A549 (cell line): Measurements from ENCODE around the gene CFAP43. TPM values are rescaled to one million over a fixed set of nuclear protein-coding genes. Genes with fewer than 3 reads are reported as not detected.

Experiments used
- ATAC-seq, 2 experiments: fragments of 200-7000 bp in 1 of 2; fragments of >200 bp in 1 of 2; cut with Nextera tagmentation in 1 of 2; cut with Tn5 transposase in 1 of 2; 3 replicates each; pipeline versions ENCODE4 v1.8.0 to v1.9.1; 2018 to 2020; ENCODE audit warnings: mild to moderate bottlenecking in 1 of 2, moderate library complexity in 1 of 2
- CTCF ChIA-PET: fragments of 300-600 bp; sonication (Branson Sonifier 250); formaldehyde crosslinking; extraction: SDS; loops from one replicate; lab custom pipeline; 2021; ENCODE audit warnings: antibody characterized with exemption, inconsistent platforms; lab: Yijun Ruan, JAX
- POLR2A ChIA-PET: fragments of 350-600 bp; formaldehyde crosslinking; extraction: SDS; loops from one replicate; lab custom pipeline; 2021; ENCODE audit warnings: antibody characterized with exemption, inconsistent platforms; lab: Yijun Ruan, JAX
- DNase-seq, 2 experiments: peaks; one replicate each; pipeline versions ENCODE4 v3.0.0 to v3.0.0-alpha.2; 2011 to 2016; ENCODE audit warnings: low read depth in 1 of 2, low spot score in 1 of 2
- FAIRE-seq: peaks from 2 replicates; lab custom pipeline; 2011; peaks lifted over from hg19 to GRCh38; lab: Jason Lieb, UNC
- H3K27ac ChIP-seq, 2 experiments: fragments of >200 bp; sonication (Bioruptor Twin); formaldehyde crosslinking; 3 replicates each; pipeline ENCODE4 v1.5.1; 2016 to 2017
- H3K4me1 ChIP-seq: fragments of >200 bp; sonication (Bioruptor Twin); formaldehyde crosslinking; 3 replicates; pipeline ENCODE4 v1.6.1; 2016
- H3K4me2 ChIP-seq: fragments of >200 bp; sonication (Bioruptor Twin); formaldehyde crosslinking; 3 replicates; pipeline ENCODE4 v1.6.1; 2016
- H3K4me3 ChIP-seq: fragments of >200 bp; sonication (Bioruptor Twin); formaldehyde crosslinking; 3 replicates; pipeline ENCODE4 v1.5.1; 2016
- H3K9me3 ChIP-seq: fragments of >200 bp; sonication (Bioruptor Twin); formaldehyde crosslinking; 3 replicates; pipeline ENCODE4 v1.6.1; 2016
- BCL3 ChIP-seq: fragments of >200 bp; sonication (Bioruptor Twin); formaldehyde crosslinking; IDR thresholded peaks from 3 replicates; pipeline ENCODE4 v1.6.1; 2016
- CEBPB ChIP-seq, 2 experiments: fragments of >200 bp in 1 of 2; sonication (Bioruptor Twin) in 1 of 2; formaldehyde crosslinking in 1 of 2; IDR thresholded peaks; 2 replicates each; pipeline ENCODE4 v1.6.1; 2012 to 2016
- CHD2 ChIP-seq: fragments of 150-350 bp; IDR thresholded peaks from 2 replicates; pipeline ENCODE4 v1.6.1; 2014; ENCODE audit warnings: low read length; ENCODE audit not compliant: partially characterized antibody
- CHD4 ChIP-seq: fragments of 200-600 bp; sonication (generic); IDR thresholded peaks from 2 replicates; pipeline ENCODE4 v1.6.1; 2016; ENCODE audit warnings: antibody characterized with exemption, mild to moderate bottlenecking, borderline replicate concordance
- E2F6 ChIP-seq: IDR thresholded peaks from 2 replicates; pipeline ENCODE4 v1.6.1; 2012; ENCODE audit warnings: low read depth, borderline replicate concordance
- EP300 ChIP-seq, 2 experiments: fragments of >200 bp; sonication (Bioruptor Twin); formaldehyde crosslinking; IDR thresholded peaks; 2 replicates in 1 of 2; 3 replicates in 1 of 2; pipeline ENCODE4 v1.6.1; 2016 to 2017
- FOSB ChIP-seq: fragments of 250-450 bp; sonication (Bioruptor Pico); IDR thresholded peaks from 2 replicates; pipeline ENCODE4 v1.5.0; 2020; ENCODE audit warnings: mild to moderate bottlenecking, moderate library complexity
- FOSL2 ChIP-seq, 2 experiments: fragments of 450-650 bp in 1 of 2; fragments of >200 bp in 1 of 2; sonication (Bioruptor Twin) in 1 of 2; formaldehyde crosslinking; IDR thresholded peaks; 2 replicates each; pipeline versions ENCODE4 v1.5.0 to v1.6.1; 2016 to 2020; ENCODE audit warnings: mild to moderate bottlenecking in 1 of 2, moderate library complexity in 1 of 2
- GATA3 ChIP-seq: IDR thresholded peaks from 2 replicates; pipeline ENCODE4 v1.6.1; 2012; ENCODE audit warnings: borderline replicate concordance
- HES2 ChIP-seq: fragments of >200 bp; sonication (Bioruptor Twin); formaldehyde crosslinking; IDR thresholded peaks from 2 replicates; pipeline ENCODE4 v1.6.1; 2016
- HEYL ChIP-seq: fragments of 250-450 bp; sonication (Bioruptor Pico); IDR thresholded peaks from 2 replicates; pipeline ENCODE4 v1.8.0; 2021; ENCODE audit warnings: mild to moderate bottlenecking, moderate library complexity
- HOXB5 ChIP-seq: fragments of 250-450 bp; sonication (Bioruptor Pico); IDR thresholded peaks from 2 replicates; pipeline ENCODE4 v1.5.0; 2020; ENCODE audit warnings: mild to moderate bottlenecking, moderate library complexity
- JUN ChIP-seq, 2 experiments: fragments of >200 bp; sonication (Bioruptor Twin); formaldehyde crosslinking; IDR thresholded peaks; 2 replicates in 1 of 2; 3 replicates in 1 of 2; pipeline ENCODE4 v1.6.1; 2016 to 2017
- JUNB ChIP-seq: fragments of >200 bp; sonication (Bioruptor Twin); formaldehyde crosslinking; IDR thresholded peaks from 2 replicates; pipeline ENCODE4 v1.6.1; 2016
- KDM5A ChIP-seq: fragments of 200-600 bp; sonication (generic); IDR thresholded peaks from 2 replicates; pipeline ENCODE4 v1.6.1; 2016; ENCODE audit warnings: antibody characterized with exemption, mild to moderate bottlenecking
- MAFK ChIP-seq: fragments of 450-650 bp; IDR thresholded peaks from 2 replicates; pipeline ENCODE4 v1.6.1; 2014; ENCODE audit not compliant: partially characterized antibody
- MAX ChIP-seq: IDR thresholded peaks from 2 replicates; pipeline ENCODE4 v1.6.1; 2012
- NFE2L2 ChIP-seq: fragments of 150-350 bp; conservative IDR thresholded peaks from 2 replicates; pipeline ENCODE4 v1.6.1; 2014; ENCODE audit warnings: low read length
- RAD21 ChIP-seq, 2 experiments: fragments of >200 bp in 1 of 2; sonication (Bioruptor Twin) in 1 of 2; formaldehyde crosslinking in 1 of 2; IDR thresholded peaks in 1 of 2; conservative IDR thresholded peaks in 1 of 2; 2 replicates in 1 of 2; 3 replicates in 1 of 2; pipeline ENCODE4 v1.6.1; 2012 to 2018; ENCODE audit warnings: inconsistent platforms in 1 of 2
- RCOR1 ChIP-seq: fragments of 150-350 bp; IDR thresholded peaks from 2 replicates; pipeline ENCODE4 v1.6.1; 2014; ENCODE audit warnings: antibody characterized with exemption, low read length, low read depth
- REST ChIP-seq: fragments of 200-600 bp; sonication (generic); IDR thresholded peaks from 2 replicates; pipeline ENCODE4 v1.6.1; 2016; ENCODE audit warnings: antibody characterized with exemption, mild to moderate bottlenecking, moderate library complexity
- RNF2 ChIP-seq: fragments of 200-600 bp; sonication (generic); IDR thresholded peaks from 2 replicates; pipeline ENCODE4 v1.6.1; 2016; ENCODE audit warnings: low read depth, mild to moderate bottlenecking, antibody characterized with exemption, moderate library complexity, borderline replicate concordance
- SMC3 ChIP-seq: fragments of >200 bp; sonication (Bioruptor Twin); formaldehyde crosslinking; IDR thresholded peaks from 3 replicates; pipeline ENCODE4 v1.6.1; 2018; ENCODE audit warnings: inconsistent platforms
- TP53 ChIP-seq: fragments of 250-450 bp; sonication (Bioruptor Pico); IDR thresholded peaks from 2 replicates; pipeline ENCODE4 v1.5.0; 2021; ENCODE audit warnings: mild to moderate bottlenecking, moderate library complexity
- WGBS: methylation state at CpG from one replicate; pipeline ENCODE4 v1.1.6; 2017; ENCODE audit errors: missing lambda C conversion rate; 5-methylcytosine and 5-hydroxymethylcytosine counted together
- polyA plus RNA-seq, 4 experiments: library from polyadenylated mRNA; depleted of rRNA in 3 of 4; stranded (reverse); fragments of >200 nt; fragmentation: RNase III in 1 of 4; extraction: RNeasy Plus Mini Kit Qiagen cat#74134 plus additional on column Dnase treatment in 1 of 4; gene quantifications; 2 replicates in 3 of 4; 3 replicates in 1 of 4; pipeline ENCODE4 v1.2.3, GENCODE V29; 2011 to 2017

Gene CFAP43
- polyA plus RNA-seq, 2 of the 4 experiments (the other 2 are of a cell fraction), result 0.31 to 0.75 TPM

- DNase-seq, result no peak
These were observed 112.2 kb downstream of the CFAP43 start for GRCh38 chr10:104119996-104120395.

GRCh38 chr10:104117839-104118323, 114.3 kb downstream of the CFAP43 start:
- H3K4me2 ChIP-seq, result peak overlapping the region; percentile 91
- no peaks in the 10 kb centered on the region for H3K9me3 ChIP-seq
- H3K27ac ChIP-seq, result peak overlapping the region; percentile 98
- H3K4me1 ChIP-seq, result peaks cover 56% of the 10 kb centered on the region
- TF ChIP-seq RNF2 (no peak), FOSL2 (IDR thresholded peaks at IDR 0.05) (peak; percentile 77), FOSL2 (CRISPR knock-in tag; IDR thresholded peaks at IDR 0.05) (peak; percentile 81), NFE2L2 (no peak), JUN (IDR thresholded peaks at IDR 0.05) (peak; percentile 75 to 81; a peak in 4 of 5 replicates), HES2 (0 out of 2 replicates have a peak, but pooled peaks have one; percentile 21), CEBPB (IDR thresholded peaks at IDR 0.05) (peak; percentile 90 to 92), JUNB (peak; percentile 88), GATA3 (peak; percentile 67; the same call in 1 of the 2 replicates), MAFK (no peak), TP53 (CRISPR knock-in tag) (no peak), MAX (peak; percentile 52; the same call in 1 of the 2 replicates), SMC3 (peak; percentile 14; the same call in 1 of the 3 replicates), EP300 (IDR thresholded peaks at IDR 0.05) (peak in 1 of 2 experiments; percentile 45; a peak in 2 of 5 replicates), RCOR1 (no peak), E2F6 (no peak), HEYL (no peak), HOXB5 (CRISPR knock-in tag) (no peak), CHD4 (no peak), KDM5A (no peak), CHD2 (no peak), RAD21 (conservative IDR thresholded peaks at IDR 0.05 in 1 of 2, IDR thresholded peaks at IDR 0.05 in 1 of 2) (peak; percentile 2 to 34; a peak in 2 of 5 replicates), REST (no peak), BCL3 (peak; percentile 50; the same call in 1 of the 3 replicates)
- WGBS, result 2% methylated on average over 4 of the region's 4 CpGs
- FAIRE-seq (no peak), DNase-seq (peak; percentile 58 to 85), ATAC-seq (peak; percentile 52)
- ChIA-PET CTCF (no interaction called here), POLR2A (interaction anchor here (0.5 to 0.9 kb wide), 2 partner anchors 8 to 24 kb away, joined by 3 to 5 read pairs; no protein-coding TSS in a partner anchor)
- peak overlapping the region; percentile 1; the same call in 1 of the 3 replicates for H3K4me3 ChIP-seq

More at GRCh38 chr10:104119996-104120395, 112.2 kb downstream of the CFAP43 start:
- TF ChIP-seq MAFK (peak; percentile 36), FOSB (no peak)
- H3K4me1 ChIP-seq, result peaks cover 67% of the 10 kb centered on the region
- H3K4me2 ChIP-seq, result peak overlapping the region; percentile 91
- ChIA-PET CTCF (interaction anchor here (1.3 to 9.6 kb wide), 7 partner anchors 10 to 154 kb away, joined by 4 to 166 read pairs (median 15); no protein-coding TSS in a partner anchor), POLR2A (interaction anchor here (1.3 kb wide), 1 partner anchor 362 kb away, joined by 4 read pairs; no protein-coding TSS in a partner anchor)
- H3K4me3 ChIP-seq, result 0 out of 3 replicates have a peak overlapping the region, but pooled peaks have one; percentile 57
- H3K9me3 ChIP-seq, result no peaks in the 10 kb centered on the region
- FAIRE-seq, result peak; percentile 49
- no peak for ATAC-seq
- WGBS, result 4% methylated on average over 3 of the region's 3 CpGs
- H3K27ac ChIP-seq, result peak overlapping the region; percentile 98
